Fibroblast of gingiva (primary cell): Measurements from ENCODE around the gene EXT2.

Experiments used
- DNase-seq: peaks from one replicate; pipeline ENCODE4 v3.0.0-alpha.2; 2011; ENCODE audit warnings: low read depth

EXT2 gene

DNA sequence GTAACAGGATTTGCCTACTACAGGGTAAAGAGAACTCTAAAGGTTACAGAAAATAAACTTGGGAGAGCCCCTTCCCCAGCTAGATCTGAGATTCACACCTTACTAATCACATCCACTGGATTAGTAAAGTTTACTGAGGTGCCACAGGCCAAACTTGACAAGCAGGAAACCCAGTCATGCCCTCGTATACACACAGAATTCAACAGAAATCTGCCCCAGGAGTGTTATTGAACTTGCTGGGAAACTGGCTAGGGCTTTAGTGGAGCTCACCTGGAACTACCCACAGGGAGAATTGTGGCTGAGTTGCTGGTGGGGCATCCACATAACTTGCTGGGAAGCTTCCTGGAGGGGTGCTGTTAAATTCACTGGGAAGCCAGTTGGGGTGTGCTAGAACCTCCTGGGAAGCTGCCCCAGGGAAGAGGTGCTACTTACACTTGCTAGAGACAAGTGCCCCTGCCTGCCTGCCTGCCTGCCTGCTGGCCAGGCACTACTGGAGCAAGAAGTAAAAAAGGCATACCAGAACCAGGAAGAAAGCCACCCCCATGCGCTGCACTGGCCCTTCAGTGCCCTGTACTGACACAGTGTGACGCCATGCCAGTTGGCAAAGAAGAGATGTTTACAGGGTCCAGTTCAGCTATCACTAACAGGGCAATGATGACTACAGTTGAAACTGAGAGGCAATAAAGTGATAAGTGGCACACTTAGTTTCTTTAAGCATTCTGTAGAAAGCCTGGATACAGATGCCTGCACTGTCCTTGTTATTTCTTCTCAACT is 108.0 kb downstream of the EXT2 start:
- no peak for DNase-seq

DNA sequence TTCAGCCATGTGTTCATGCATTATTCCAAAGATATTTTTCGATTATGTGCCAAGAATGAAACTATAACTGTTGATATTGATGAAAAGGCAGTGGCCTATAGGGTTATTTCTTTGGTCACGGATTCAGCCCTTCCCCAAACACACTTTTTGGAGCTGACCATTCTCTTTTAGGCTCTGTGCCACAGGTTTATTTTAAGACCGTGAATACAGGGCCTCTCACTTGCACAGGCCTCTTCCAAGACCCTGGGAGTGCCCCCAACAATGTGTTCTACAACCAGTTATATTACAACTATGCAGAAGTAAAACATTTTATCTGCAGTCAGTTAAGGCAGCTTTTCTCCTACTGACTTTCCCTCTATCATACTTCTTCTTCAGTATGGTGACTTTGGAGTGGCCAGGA is 109.9 kb downstream of the EXT2 start:
- no peak for DNase-seq

DNA sequence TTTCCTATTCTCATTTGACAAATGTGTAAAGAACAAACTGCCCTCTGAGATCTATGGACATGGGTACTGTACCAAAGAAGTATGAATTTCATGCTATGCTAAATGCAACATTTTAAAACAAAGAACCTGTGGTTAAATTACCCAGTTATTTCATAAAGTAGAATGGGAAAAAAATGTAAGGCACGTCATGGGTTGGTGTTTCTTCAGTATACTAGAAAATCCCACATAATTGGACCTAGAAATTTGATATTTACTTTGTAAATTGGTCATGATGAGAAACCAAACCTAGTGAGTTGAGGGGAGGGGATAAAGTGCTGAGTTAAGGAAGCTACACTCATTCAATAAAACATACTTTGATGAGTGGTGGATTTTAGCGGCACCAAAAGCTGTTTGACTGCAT is 110.4 kb downstream of the EXT2 start:
- DNase-seq: no peak

DNA sequence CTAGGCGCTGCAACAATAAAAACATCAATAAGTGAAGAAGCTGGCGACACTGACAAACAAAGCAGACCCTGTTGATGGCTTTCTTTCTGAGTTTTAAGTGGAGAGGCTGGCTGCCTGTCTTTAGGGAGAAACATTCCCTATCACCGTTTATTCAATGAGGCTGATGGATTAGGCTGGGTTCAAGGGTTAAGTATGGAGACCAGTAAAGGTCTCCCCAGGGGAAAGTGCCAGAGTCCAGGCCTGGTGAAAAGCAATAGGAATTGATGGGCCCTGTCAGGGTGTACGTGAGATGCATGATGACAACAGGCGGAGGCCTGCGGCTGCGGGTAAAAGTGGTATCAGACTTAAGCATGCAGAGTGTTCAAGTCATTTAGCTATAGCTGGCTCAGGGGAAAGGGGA is 111.8 kb downstream of the EXT2 start:
- no peak for DNase-seq

DNA sequence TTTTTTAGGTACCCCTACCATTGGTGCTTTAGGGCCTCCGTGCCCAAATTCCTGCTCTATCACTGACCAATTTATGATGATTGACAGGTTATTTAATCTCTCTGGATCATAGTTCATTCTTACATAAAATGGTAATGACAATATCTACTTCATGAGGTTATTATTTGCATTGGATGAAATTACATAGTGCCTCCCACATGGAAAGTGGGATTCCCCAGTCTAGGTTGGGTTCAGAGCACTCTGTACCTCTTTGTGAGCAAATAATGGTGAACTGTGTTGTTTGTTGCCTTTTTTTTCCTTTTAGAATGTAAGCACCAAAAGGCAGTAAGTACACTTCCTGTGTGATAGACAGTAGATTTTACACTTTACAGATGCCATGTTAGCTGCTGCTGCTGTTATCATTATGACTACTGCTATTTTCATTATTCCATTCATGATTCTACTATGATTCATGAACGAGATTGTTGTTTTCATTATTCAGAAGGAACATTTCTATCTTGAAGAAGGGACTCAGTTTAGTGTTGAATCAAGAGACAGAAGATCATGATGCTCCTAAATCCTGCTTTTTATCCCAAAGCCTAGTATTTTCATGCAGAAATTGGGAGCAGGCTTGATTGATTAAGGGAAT is 113.6 kb downstream of the EXT2 start:
- no peak for DNase-seq

DNA sequence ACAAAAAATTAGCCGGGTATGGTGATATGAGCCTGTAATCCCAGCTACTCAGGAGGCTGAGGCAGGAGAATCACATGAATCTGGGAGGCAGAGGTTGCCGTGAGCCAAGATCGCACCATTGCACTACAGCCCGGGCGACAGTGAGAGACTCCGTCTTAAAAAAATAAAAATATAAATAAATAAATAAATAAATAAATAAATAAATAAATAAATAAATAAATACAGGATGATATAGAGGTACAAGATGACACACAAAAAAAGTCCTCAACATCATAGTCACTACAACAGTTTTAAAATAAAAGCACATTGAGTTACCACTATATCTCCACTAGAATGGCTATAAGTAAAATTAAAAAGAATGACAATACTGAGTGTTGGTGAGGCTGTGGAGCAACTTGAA is 116.7 kb downstream of the EXT2 start:
- DNase-seq: no peak

DNA sequence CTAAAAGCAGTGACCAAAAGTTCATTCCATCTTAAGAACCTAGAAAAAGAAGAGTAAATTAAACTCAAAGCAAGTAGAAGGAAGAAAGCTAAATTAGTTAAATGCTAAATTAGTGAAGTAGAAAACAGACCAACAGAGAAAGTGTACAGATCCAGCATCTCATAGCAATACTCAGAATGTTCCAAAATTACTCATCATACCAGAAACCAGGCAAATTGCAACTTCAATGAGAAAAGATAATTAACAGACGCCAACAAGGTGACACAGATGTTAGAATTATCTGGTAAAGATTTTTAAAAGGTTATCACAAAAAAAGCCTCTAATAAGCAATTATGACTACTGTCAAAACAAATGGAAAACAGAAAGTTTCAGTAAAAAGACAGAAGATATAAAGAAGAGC is 117.7 kb downstream of the EXT2 start:
- no peak for DNase-seq

DNA sequence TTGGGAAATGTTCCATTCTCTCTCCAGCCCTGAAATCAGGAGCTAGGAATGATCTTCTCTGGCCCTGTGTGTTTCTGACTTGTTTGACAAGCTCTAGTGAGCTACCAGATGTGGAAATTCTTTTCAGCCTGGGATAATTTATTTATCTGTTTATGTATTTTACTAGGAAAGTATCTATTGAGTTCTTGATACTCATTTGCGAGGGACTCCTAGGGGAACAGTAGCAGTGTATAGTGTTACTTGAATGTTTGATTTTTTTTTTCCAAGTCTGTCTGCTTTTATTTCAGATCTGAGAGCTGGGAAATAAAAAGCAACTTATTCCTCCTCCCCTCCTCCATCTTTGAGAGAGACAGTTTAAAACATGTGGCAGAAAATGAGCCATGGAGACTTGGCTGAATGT is 122.0 kb downstream of the EXT2 start:
- peak; percentile 18 for DNase-seq

DNA sequence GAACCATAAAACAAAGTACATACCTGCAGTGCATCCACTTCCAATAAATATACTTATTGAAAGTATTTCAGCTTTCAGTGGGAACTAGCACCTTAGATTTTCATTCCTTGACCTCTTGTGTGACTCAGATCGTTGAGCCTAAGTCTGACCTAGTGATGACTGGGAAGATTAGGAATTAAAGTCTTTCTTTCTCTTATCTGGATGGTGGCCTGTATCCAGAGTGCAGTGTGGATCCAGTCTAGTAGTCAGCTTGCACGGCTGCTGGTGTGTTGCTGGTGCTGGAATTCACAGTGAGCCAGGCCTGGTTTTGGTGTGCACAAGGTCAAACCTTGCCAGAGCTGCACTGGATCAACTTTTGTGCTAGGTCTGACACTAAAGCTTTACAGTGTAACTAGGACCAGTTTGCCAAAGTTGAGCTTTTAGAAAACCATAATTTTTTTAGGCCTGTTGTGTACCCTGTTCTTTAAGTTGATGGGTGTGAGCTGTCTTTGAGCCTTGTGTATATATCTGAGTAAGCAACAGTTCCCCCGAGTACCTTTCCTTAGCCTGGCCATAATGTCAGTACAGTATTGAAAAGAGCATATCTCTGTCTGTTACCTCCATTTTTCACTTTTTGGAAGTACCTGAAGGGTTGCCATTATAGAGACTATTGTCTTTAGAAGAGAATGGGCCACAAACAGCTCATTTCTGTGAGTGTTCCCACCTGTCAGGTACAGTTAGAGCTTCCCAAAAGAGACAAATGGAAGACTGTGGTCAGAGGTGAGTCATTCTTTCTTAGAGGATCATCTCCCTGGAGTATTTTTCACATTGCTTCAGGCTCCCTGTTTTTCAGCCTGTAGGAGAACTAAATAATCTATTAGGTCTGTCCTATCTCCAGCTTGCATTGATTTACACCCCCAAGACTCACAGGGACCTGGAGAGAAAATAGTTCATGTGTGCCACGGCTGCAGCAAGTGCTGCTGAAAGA is 124.6 kb downstream of the EXT2 start:
- no peak for DNase-seq

DNA sequence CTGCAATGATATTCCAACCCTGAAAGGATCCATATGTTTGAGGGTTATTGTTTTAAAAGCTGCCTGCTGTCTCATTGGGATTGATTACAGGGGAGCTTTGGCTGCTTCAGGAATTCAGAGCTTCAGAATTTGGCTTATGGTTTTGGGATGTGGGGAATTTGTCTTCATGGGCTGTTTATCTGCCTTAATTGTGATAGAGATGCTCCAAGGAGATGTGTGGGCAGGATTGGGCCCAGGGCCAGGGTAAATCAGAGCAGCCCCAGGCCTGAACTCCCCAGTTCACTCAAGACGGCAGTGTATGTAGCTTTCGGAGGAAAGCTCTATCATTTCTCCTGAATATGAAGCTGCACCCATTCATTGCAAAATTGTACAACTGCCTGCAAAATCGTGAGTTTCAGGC is 126.0 kb downstream of the EXT2 start:
- no peak for DNase-seq

DNA sequence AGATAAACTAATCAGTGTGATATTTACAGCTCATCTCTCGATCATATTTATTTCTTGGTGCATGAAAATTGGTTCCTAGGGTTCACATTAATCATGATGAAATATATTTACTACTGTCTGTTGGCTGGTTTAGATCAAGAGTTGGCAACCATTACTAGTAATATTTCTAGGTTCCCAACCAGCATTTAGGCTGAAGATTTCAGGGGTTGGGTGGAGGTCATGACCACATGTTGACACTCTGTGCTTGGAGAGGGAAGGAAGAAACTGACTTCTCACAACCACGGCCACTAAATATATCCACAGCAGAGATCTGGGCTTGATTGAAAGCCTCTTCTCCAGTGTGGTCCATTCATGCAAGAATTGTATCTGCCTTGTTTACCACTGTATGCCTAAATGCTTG is 126.5 kb downstream of the EXT2 start:
- DNase-seq: no peak

DNA sequence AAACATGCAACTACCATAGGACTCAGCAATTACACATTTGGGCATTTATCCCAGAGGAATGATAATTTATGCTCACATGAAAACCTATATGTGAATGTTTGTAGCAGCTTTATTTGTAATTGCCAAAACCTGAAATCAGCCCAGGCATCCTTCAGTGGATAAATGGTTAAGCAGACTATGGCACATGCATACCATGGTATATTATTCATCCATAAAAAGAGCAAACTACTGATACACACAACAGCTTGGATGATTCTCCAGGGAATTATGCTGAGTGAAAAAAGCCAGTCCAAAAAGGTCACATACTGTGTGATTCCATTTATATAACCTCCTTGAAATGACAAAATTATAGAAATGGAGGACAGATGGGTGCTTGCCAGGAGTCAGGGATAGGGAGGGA is 127.8 kb downstream of the EXT2 start:
- peak; percentile 46 for DNase-seq

DNA sequence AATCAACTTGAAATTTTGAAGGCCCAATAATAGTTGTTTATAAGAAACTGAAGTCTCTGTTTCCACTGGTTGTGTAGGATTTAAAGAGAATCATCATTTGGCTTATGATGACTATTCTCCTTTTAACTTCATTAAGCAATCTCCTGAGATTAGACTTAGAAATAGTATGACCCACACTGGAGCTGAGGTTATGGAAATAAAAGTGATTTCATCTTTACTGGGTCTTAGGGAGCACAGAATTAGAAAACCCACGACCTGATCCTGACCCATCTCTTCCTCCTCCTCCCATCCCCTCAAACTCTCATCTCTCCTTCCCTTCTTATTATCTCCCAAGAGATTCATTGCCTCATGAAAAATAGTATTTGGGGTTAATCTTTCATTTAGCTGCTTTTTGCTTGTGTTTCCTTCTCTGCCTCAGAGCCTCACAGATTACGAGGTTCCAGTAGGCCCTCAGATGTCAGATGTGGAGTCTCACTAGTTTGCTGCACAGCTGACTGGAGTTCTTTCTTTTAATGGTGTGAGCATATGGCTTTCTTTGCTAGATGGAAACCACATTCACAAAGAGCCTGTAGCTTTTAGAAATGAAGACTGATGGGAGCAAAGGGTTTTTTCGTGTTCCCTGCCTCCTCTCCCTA is 129.5 kb downstream of the EXT2 start:
- no peak for DNase-seq

DNA sequence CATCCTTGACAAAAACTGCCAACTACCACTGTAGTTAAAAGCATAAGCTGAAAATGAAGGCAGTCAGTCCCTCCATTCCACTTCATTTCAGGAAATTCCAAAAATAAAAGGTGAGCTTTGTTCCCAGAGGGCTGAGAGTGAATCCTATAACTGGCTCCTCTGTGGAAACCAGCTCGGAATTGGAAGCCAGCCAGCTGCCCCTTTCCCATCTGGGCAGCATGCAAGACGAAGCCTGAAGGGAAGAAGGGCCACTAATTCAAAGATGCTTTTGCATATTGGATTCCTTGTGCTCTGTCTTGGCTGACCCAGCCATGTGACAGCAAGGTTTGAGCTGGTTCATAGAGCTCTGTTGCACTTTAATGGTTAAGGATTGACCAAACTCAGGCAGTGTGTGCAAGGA is 131.0 kb downstream of the EXT2 start:
- no peak for DNase-seq

DNA sequence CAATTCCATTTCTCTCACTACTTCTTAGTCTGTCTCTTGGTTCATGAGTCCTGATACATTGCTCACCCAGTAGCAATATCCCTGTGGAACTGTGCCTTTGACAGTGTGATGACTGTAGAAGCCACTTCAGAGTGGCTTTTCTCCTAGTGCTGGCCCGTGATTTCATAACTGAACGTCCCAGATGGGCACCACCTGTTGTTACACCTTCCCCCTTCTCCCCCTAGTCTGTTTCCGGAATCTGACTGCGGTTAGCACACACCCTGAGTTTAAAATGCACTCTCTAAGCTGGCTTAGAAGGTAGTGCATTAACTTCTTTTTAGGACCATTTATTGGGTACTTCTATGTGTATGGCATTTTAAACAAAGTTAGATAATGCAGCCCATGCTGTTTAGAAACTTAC is 131.5 kb downstream of the EXT2 start:
- no peak for DNase-seq

DNA sequence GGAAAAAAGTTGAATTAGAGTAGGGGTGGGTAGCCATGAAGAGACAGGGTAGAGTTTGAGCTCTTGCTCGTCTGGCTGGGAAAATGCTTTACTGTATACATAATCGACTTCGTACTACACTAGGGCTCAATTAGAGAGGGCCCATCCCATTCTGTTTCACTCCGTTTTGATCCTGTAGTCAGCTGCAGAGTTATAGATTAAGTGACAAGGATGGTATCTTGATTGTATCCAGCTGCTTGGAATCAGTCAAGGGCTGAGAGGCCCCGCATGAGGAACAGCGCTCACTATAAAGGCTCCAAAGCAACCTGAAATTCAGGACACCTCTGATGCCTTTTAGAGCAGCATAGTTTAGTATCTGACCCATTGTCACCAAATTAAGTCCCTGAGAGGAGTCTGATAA is 132.9 kb downstream of the EXT2 start:
- DNase-seq: no peak

DNA sequence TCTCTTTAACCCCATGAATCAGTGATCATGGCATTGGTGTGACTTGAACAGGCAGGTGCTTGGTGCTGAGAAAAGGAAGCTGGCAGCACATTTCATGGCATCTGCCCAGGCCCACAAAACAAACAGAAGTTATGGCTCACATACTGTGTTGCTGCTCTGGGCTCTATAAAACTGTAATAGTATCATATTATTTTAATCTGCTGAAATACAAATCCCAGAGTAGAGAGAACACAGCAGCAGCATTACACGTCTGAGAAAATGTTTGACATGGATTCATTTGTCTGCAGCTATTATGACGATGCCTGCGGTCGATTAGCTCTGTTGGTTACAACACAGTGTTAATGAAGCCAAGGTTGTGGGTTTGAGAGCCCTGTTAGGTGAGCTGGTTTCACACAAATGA is 133.6 kb downstream of the EXT2 start:
- DNase-seq: no peak

DNA sequence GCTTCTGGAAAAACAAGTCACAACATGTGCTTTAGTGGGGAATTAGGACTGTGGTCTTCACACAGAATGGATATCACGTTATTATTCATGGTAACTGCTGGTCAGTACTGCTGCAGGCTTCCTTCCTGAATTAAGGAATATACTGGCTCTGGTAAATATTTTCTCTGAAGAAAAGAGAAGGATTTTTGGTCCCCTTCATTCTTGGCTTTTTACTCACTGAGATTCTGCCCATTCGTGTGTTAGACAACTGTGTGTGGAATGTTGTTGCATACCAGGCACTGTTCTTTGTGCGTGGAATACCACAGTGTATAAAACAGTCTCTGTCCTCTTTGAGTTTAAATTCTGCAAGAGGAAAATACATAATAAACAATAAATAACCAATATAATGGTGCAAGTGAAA is 134.1 kb downstream of the EXT2 start:
- no peak for DNase-seq

DNA sequence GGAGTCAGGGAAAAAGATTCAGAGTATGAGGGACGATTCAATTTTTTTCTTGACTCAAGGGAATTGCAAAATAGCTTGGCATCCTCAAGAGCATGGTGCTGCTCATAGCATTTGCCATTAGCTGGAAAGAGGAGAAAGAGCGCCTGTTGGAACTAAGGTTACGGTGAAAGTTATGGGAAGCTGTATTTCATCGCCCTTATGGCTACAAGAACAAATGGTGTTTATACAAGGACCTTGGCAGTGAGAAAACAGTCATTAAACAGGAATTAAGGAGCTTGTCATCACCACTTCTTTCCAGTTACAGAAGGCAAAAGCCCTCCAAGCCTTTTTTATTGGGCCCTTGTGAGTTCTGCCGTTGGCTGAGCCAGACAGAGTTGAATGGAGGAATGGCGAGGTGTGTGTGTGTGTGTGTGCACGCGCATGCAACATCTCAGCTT is 140.3 kb downstream of the EXT2 start:
- peak; percentile 68 for DNase-seq

DNA sequence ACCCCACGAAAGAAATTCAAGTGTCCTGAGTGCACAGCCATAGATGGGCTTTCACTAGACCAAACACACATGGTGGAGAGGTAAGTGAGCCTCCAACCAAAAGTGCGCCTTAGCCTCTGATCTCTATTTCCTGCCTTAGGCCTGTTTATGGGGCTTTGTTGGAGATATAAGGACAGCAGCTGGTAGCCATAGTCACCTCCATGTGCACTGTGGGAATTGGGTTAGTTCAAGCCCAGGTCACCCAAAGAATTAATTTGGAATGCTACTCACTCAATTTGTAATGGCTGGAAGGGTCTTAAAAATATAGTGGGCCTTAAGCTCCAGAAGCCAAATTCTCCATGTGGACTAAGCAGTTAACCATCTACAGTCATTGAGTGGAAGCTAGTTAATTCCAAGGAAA is 140.8 kb downstream of the EXT2 start:
- DNase-seq: no peak

DNA sequence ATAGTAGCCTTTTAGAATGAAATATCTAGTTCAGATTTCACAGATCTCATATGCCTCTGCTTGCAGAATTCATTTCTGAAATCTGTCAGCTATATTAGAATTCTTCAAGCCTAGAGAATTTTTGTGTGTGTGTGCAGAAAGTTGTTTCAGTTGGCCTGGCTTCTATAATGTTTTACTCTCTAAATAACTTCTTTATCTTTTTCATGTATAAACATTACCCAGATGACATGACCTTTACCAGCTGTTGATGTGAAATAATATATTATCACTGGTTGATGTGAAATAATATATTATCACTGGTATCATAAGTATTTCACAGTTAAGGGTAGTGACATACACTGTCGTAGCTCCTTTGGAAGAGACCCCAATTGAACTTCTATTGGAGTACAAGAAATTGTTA is 141.7 kb downstream of the EXT2 start:
- no peak for DNase-seq

DNA sequence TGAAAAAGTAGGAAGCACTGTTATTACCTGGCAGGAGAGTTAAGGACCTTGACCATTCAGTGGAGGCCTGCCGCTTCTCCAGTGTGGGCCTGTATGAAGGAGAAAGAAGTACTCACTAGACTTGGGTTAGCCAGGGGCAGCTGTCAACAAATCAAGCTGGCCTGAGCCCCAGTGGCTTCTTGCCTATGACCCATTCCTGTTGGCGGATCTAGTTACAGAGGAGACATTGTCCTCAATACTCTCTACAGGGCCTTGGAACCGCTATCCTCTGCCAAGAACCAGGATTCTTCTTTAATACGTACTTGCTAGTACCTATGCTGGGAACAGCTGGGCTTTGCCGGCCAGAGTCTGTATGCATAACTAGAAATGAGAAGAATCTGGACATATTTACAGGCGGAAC is 146.4 kb downstream of the EXT2 start:
- no peak for DNase-seq
